CD14-positive monocyte (primary cell): ENCODE data around the gene CCDC88B. TPM values are rescaled to one million over a fixed set of nuclear protein-coding genes. Genes with fewer than 3 reads are reported as not detected.

Experiments
- DNase-seq, 3 donors: peaks; one replicate each; pipeline ENCODE4 v3.0.0-alpha.2; 2011 to 2022
- H2AFZ ChIP-seq: 2 replicates; pipeline ENCODE4 v1.6.0; 2012; ENCODE audit warnings: mild to moderate bottlenecking, low read depth, low read length, inconsistent platforms; ENCODE audit not compliant: insufficient read depth, poor library complexity, severe bottlenecking
- H3K27ac ChIP-seq, 2 donors: 1 replicate in 1 of 2; 2 replicates in 1 of 2; pipeline ENCODE4 v1.5.1; 2012 to 2013; ENCODE audit warnings: low read length in 2 of 2, control low read depth in 1 of 2, inconsistent platforms in 1 of 2, low read depth in 1 of 2, mild to moderate bottlenecking in 1 of 2
- H3K27me3 ChIP-seq, 2 donors: one replicate each; pipeline versions ENCODE4 v1.6.0 to v1.6.1; 2011 to 2013; ENCODE audit warnings: low read length in 2 of 2; ENCODE audit not compliant: control insufficient read depth in 2 of 2, insufficient read depth in 2 of 2
- H3K36me3 ChIP-seq, 2 donors: replicated peaks in 1 of 2; 1 replicate in 1 of 2; 2 replicates in 1 of 2; pipeline versions ENCODE4 v1.5.1 to v1.6.1; 2012 to 2013; ENCODE audit warnings: low read length in 2 of 2, control low read depth in 1 of 2, inconsistent platforms in 1 of 2, mild to moderate bottlenecking in 1 of 2; ENCODE audit not compliant: insufficient read depth in 2 of 2, control insufficient read depth in 1 of 2
- H3K4me1 ChIP-seq, 2 donors: 1 replicate in 1 of 2; 2 replicates in 1 of 2; pipeline versions ENCODE4 v1.5.1 to v1.6.1; 2012 to 2013; ENCODE audit warnings: low read length in 2 of 2, control low read depth in 1 of 2, inconsistent platforms in 1 of 2, mild to moderate bottlenecking in 1 of 2, moderate library complexity in 1 of 2; ENCODE audit not compliant: insufficient read depth in 2 of 2, control insufficient read depth in 1 of 2
- H3K4me2 ChIP-seq: replicated peaks from 2 replicates; pipeline ENCODE3; 2012; ENCODE audit warnings: low read length, moderate library complexity, mild to moderate bottlenecking; ENCODE audit not compliant: poor library complexity, severe bottlenecking; ENCODE audit errors: extremely low read depth
- H3K4me3 ChIP-seq, 3 experiments: fragments of 200-600 bp in 1 of 3; sonication (generic) in 1 of 3; replicated peaks in 1 of 3; 1 replicate in 2 of 3; 2 replicates in 1 of 3; pipeline ENCODE4 v1.5.1; 2011 to 2013; ENCODE audit warnings: low read length in 3 of 3, mild to moderate bottlenecking in 3 of 3, control low read depth in 2 of 3, low read depth in 2 of 3, inconsistent platforms in 1 of 3, moderate library complexity in 1 of 3
- H3K79me2 ChIP-seq: 2 replicates; pipeline ENCODE4 v1.6.0; 2012; ENCODE audit warnings: mild to moderate bottlenecking, control low read depth, inconsistent platforms, low read length, moderate library complexity; ENCODE audit not compliant: insufficient read depth
- H3K9ac ChIP-seq: 2 replicates; pipeline ENCODE4 v1.6.0; 2017; ENCODE audit warnings: low read length, mild to moderate bottlenecking; ENCODE audit not compliant: insufficient read depth, poor library complexity, severe bottlenecking
- H3K9me3 ChIP-seq, 2 donors: replicated peaks in 1 of 2; 1 replicate in 1 of 2; 2 replicates in 1 of 2; pipeline versions ENCODE4 v1.5.1 to v1.6.1; 2012 to 2013; ENCODE audit warnings: low read length in 2 of 2, control low read depth in 1 of 2; ENCODE audit not compliant: control insufficient read depth in 1 of 2, insufficient read depth in 1 of 2
- H4K20me1 ChIP-seq: 2 replicates; pipeline ENCODE4 v1.6.0; 2012; ENCODE audit warnings: mild to moderate bottlenecking, low read length, control low read depth, moderate library complexity; ENCODE audit not compliant: insufficient read depth
- H3K27ac Mint-ChIP-seq, 7 donors: one replicate each; pipeline ENCODE4 v1.8.0; 2020; ENCODE audit warnings: mild to moderate bottlenecking in 7 of 7, mixed read lengths in 7 of 7, moderate library complexity in 6 of 7, inconsistent platforms in 2 of 7
- H3K27me3 Mint-ChIP-seq, 3 donors: one replicate each; pipeline ENCODE4 v1.8.0; 2021 to 2022; ENCODE audit warnings: low read depth in 3 of 3, mild to moderate bottlenecking in 3 of 3, mixed read lengths in 3 of 3, moderate library complexity in 3 of 3, inconsistent platforms in 1 of 3
- H3K36me3 Mint-ChIP-seq, 2 donors: one replicate each; pipeline ENCODE4 v1.8.0; 2020; ENCODE audit warnings: mixed read lengths in 2 of 2, inconsistent platforms in 1 of 2, mild to moderate bottlenecking in 1 of 2
- H3K4me1 Mint-ChIP-seq: one replicate; pipeline ENCODE4 v1.8.0; 2020; ENCODE audit warnings: mild to moderate bottlenecking, mixed read lengths
- H3K4me3 Mint-ChIP-seq, 2 donors: one replicate each; pipeline ENCODE4 v1.8.0; 2020; ENCODE audit warnings: mild to moderate bottlenecking in 2 of 2, mixed read lengths in 2 of 2, moderate library complexity in 1 of 2
- H3K9me3 Mint-ChIP-seq, 7 donors: one replicate each; pipeline ENCODE4 v1.8.0; 2020 to 2022; ENCODE audit warnings: mixed read lengths in 7 of 7, mild to moderate bottlenecking in 6 of 7, moderate library complexity in 6 of 7, inconsistent platforms in 2 of 7
- CTCF ChIP-seq: fragments of 200-600 bp; IDR thresholded peaks from one replicate; pipeline ENCODE4 v1.8.0; 2022; ENCODE audit warnings: antibody characterized with exemption, mild to moderate bottlenecking
- whole genome bisulfite sequencing: methylation state at CpG from one replicate; pipeline ENCODE4 v1.1.5; 2013; ENCODE audit warnings: missing lambda C conversion rate; ENCODE audit not compliant: insufficient coverage; 5-methylcytosine and 5-hydroxymethylcytosine counted together
- intact Hi-C, 2 donors: fragments of 100-400 bp; cut with micrococcal nuclease; formaldehyde crosslinking; loops; one replicate each; pipeline versions ENCODE4 v1.15.0 to v1.15.1; 2023
- polyA plus RNA-seq, 3 donors: library from polyadenylated mRNA; depleted of rRNA in 1 of 3; unstranded in 2 of 3; stranded (reverse) in 1 of 3; fragments of 300-500 nt in 2 of 3; fragments of >200 nt in 1 of 3; fragmentation: Illumina TruSeq in 2 of 3; gene quantifications; 1 replicate in 2 of 3; 2 replicates in 1 of 3; pipeline ENCODE4 v1.2.3, GENCODE V29; 2012 to 2021

CCDC88B gene
- polyA plus RNA-seq, 3 donors = 8.2 to 215 (median 18.9) TPM

- Histone ChIP-seq H3K4me2 (no peak overlapping the region), H3K4me1 (peaks cover 47 to 65% of the 10 kb centered on the region in 2 donors), H3K4me3 (no peak overlapping the region), H3K27ac (no peak overlapping the region), H3K9ac (no peak overlapping the region), H4K20me1 (peaks cover 78% of the 10 kb centered on the region), H3K9me3 (no peaks in the 10 kb centered on the region), H3K36me3 (peaks cover 39 to 57% of the 10 kb centered on the region in 2 donors), H3K79me2 (peaks cover 41% of the 10 kb centered on the region), H2AFZ (no peak overlapping the region), H3K27me3 (no peaks in the 10 kb centered on the region)
- Mint-ChIP-seq H3K4me1 (peaks cover 51% of the 10 kb centered on the region), H3K9me3 (no peaks in the 10 kb centered on the region), H3K36me3 (peaks cover 29 to 58% of the 10 kb centered on the region in 2 donors), H3K4me3 (no peak overlapping the region), H3K27me3 (no peaks in the 10 kb centered on the region), H3K27ac (peak overlapping the region in 3 of 7 donors; percentile 68 to 78 (median 75))
- 100% methylated on average over 2 of the region's 6 CpGs for WGBS
- intact Hi-C loops = loop anchor here (5.0 kb wide), 1 partner anchor 40 kb away; the partner anchor contains the start of genes PRDX5 (in 2 of the 2) and TRMT112 (in 2 of the 2)
- TF ChIP-seq CTCF = no peak
- DNase-seq = no peak
Measured at GRCh38 chr11:64357446-64357845, 17.4 kb downstream of the CCDC88B start.

GRCh38 chr11:64357904-64358535, 18.0 kb downstream of the CCDC88B start:
- H3K27me3 Mint-ChIP-seq = no peaks in the 10 kb centered on the region
- TF ChIP-seq CTCF = no peak
- H3K79me2 ChIP-seq = peaks cover 44% of the 10 kb centered on the region
- peak overlapping the region in 1 of 2 donors; percentile 39 for H3K4me3 Mint-ChIP-seq
- peak overlapping the region in 1 of 3 experiments; percentile 95 for H3K4me3 ChIP-seq
- no peak overlapping the region for H3K27ac ChIP-seq
- peaks cover 47 to 65% of the 10 kb centered on the region in 2 donors for H3K4me1 ChIP-seq
- H3K9ac ChIP-seq = peak overlapping the region; percentile 80
- no peaks in the 10 kb centered on the region for H3K9me3 ChIP-seq
- intact Hi-C loops = loop anchor here (5.0 kb wide), 1 partner anchor 41 kb away; the partner anchor contains the start of genes PRDX5 (in 2 of the 2) and TRMT112 (in 2 of the 2)
- H3K27ac Mint-ChIP-seq = peak overlapping the region in 5 of 7 donors; percentile 24 to 86 (median 75)
- WGBS = 58% methylated on average over 7 of the region's 13 CpGs
- H3K4me1 Mint-ChIP-seq = peaks cover 51% of the 10 kb centered on the region
- H3K27me3 ChIP-seq = no peaks in the 10 kb centered on the region
- no peak overlapping the region for H2AFZ ChIP-seq
- DNase-seq = no peak
- peak overlapping the region; percentile 100 for H3K4me2 ChIP-seq
- peaks cover 72% of the 10 kb centered on the region for H4K20me1 ChIP-seq
- peaks cover 39 to 57% of the 10 kb centered on the region in 2 donors for H3K36me3 ChIP-seq
- peaks cover 34 to 58% of the 10 kb centered on the region in 2 donors for H3K36me3 Mint-ChIP-seq
- H3K9me3 Mint-ChIP-seq = no peaks in the 10 kb centered on the region
